OCI-LY7 (cell line): ENCODE data around the gene LARGE1. TPM values are rescaled to one million over a fixed set of nuclear protein-coding genes. Genes with fewer than 3 reads are reported as not detected.

Source experiments
- BruUV-seq: library from RNA; stranded (reverse); fragments of 400-500 nt; replicated peaks from 2 replicates; lab custom pipeline; 2021; lab: Mats Ljungman, UMichigan
- CTCF ChIA-PET: fragments of 300-600 bp; sonication (Branson Sonifier 250); formaldehyde crosslinking; loops from one replicate; lab custom pipeline; 2022; ENCODE audit warnings: antibody characterized with exemption; ENCODE audit not compliant: unreplicated experiment; lab: Charles Lee
- POLR2A ChIA-PET: fragments of 300-600 bp; sonication (Branson Sonifier 250); formaldehyde crosslinking; loops from one replicate; lab custom pipeline; 2022; ENCODE audit warnings: antibody characterized with exemption; lab: Charles Lee
- DNase-seq: peaks from one replicate; pipeline ENCODE4 v3.0.0-alpha.2; 2015; ENCODE audit warnings: low spot score
- H2AFZ ChIP-seq: fragments of 200-600 bp; sonication (generic), shearing (Covaris generic); 2 replicates; pipeline ENCODE4 v1.6.1; 2014; ENCODE audit warnings: mild to moderate bottlenecking, antibody characterized with exemption, low read length, moderate library complexity
- H3K27ac ChIP-seq: fragments of 200-600 bp; sonication (generic); 2 replicates; pipeline ENCODE4 v1.5.1; 2014; ENCODE audit warnings: mixed run types, low read depth, mild to moderate bottlenecking, moderate library complexity, low read length, inconsistent platforms; ENCODE audit not compliant: poor library complexity, severe bottlenecking
- H3K36me3 ChIP-seq: fragments of 200-600 bp; sonication (generic); 2 replicates; pipeline ENCODE4 v1.6.1; 2014; ENCODE audit warnings: mild to moderate bottlenecking, antibody characterized with exemption, low read length, moderate library complexity, mixed read lengths; ENCODE audit not compliant: insufficient read depth
- H3K4me1 ChIP-seq: fragments of 200-600 bp; sonication (generic); 2 replicates; pipeline ENCODE4 v1.5.1; 2014; ENCODE audit warnings: mild to moderate bottlenecking, low read length; ENCODE audit not compliant: insufficient read depth, poor library complexity, severe bottlenecking
- H3K4me2 ChIP-seq: fragments of 200-600 bp; sonication (generic); 2 replicates; pipeline ENCODE4 v1.6.1; 2014; ENCODE audit warnings: mild to moderate bottlenecking, low read length
- H3K4me3 ChIP-seq: fragments of 200-600 bp; sonication (generic); 2 replicates; pipeline ENCODE4 v1.5.1; 2014; ENCODE audit warnings: mild to moderate bottlenecking, low read depth, low read length; ENCODE audit not compliant: poor library complexity, severe bottlenecking
- H3K79me2 ChIP-seq: fragments of 200-600 bp; sonication (generic); 2 replicates; pipeline ENCODE4 v1.6.1; 2016; ENCODE audit warnings: low read depth, mild to moderate bottlenecking, low read length, moderate library complexity, mixed read lengths; ENCODE audit not compliant: insufficient read depth
- H3K9me2 ChIP-seq: fragments of 200-600 bp; sonication (generic); 2 replicates; pipeline ENCODE4 v1.6.1; 2016; ENCODE audit warnings: mild to moderate bottlenecking, low read length, mixed read lengths; ENCODE audit not compliant: insufficient read depth
- H3K9me3 ChIP-seq: fragments of 200-600 bp; sonication (generic); 2 replicates; pipeline ENCODE4 v1.6.1; 2014; ENCODE audit warnings: mild to moderate bottlenecking, mixed run types, low read length, mixed read lengths
- H4K20me1 ChIP-seq: fragments of 200-600 bp; sonication (generic); 2 replicates; pipeline ENCODE4 v1.6.1; 2014; ENCODE audit warnings: mild to moderate bottlenecking, antibody characterized with exemption, low read length, moderate library complexity, mixed read lengths; ENCODE audit not compliant: insufficient read depth
- CTCF ChIP-seq: fragments of 200-600 bp; sonication (generic); conservative IDR thresholded peaks from 2 replicates; pipeline ENCODE4 v1.5.1; 2014; ENCODE audit warnings: mild to moderate bottlenecking, antibody characterized with exemption, low read length, moderate library complexity, mixed read lengths
- EZH2phosphoT487 ChIP-seq: fragments of 200-600 bp; sonication (generic); IDR thresholded peaks from 2 replicates; pipeline ENCODE4 v1.6.1; 2018; ENCODE audit warnings: low read depth, borderline replicate concordance, mild to moderate bottlenecking, mixed run types, antibody characterized with exemption, low read length, moderate library complexity, mixed read lengths
- intact Hi-C: fragments of 100-400 bp; cut with micrococcal nuclease; formaldehyde crosslinking; loops from one replicate; pipeline ENCODE4 v1.10.0; 2022; ENCODE audit not compliant: unreplicated experiment
- total RNA-seq, 2 experiments: library from RNA; depleted of rRNA in 1 of 2; stranded (reverse); fragments of >200 nt in 1 of 2; shearing (Covaris generic) in 1 of 2; gene quantifications; 2 replicates each; pipeline ENCODE4 v1.2.3, GENCODE V29; 2014 to 2022

Gene LARGE1
- total RNA-seq, 2 experiments from 2014 or later = 31.5 to 31.9 TPM

DNA sequence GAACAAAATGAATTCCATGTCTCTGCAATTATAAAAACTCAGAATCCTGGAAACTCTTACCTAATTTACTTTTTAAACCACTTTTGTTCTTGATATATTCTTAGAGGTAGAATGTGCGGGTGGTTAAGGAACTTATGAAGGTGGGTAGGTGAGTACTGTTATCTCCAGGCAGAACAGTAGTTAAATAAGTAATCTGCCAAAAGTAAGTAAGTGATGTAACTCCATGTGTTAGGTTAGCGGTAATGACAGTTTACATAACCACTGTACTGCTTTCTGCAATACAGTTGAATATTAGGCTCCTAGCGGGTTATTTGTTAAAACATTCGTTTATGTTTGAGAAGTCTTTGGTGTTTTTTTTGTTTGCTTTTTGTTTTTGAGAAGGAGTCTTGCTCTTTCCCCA is 7.1 kb downstream of the LARGE1 start:
- POLR2A ChIA-PET = interaction anchor here (0.5 to 1.0 kb wide), 2 partner anchors 266 to 564 kb away, joined by 3 read pairs; no protein-coding TSS in a partner anchor

DNA sequence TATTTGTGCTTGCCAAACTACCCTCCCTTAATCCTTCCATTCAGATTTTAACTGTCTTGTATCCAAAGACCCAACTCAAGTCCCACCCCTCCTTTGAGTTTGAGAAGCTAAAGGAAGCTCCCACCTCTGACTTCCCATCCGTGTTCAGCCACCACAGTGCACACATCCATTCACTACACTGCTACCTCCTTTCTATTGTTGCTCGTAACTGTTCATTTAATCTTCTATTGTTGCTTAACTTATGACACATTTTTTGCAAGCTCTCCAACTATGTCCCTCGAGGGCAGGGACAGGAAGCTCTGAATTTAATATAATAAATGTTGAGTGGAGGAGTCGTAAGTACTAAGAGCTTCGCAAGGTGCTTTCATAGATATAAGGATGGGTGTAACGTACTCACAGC is 10.4 kb downstream of the LARGE1 start:
- no peaks in the 10 kb centered on the region for H3K36me3 ChIP-seq
- H3K9me2 ChIP-seq = no peaks in the 10 kb centered on the region
- BruUV-seq = no TSS peak
- no peak for DNase-seq
- no peaks in the 10 kb centered on the region; the same call in 1 of the 2 replicates for H4K20me1 ChIP-seq
- TF ChIP-seq CTCF = no peak
- H3K4me2 ChIP-seq = no peak overlapping the region
- no peak overlapping the region for H3K27ac ChIP-seq
- CTCF ChIA-PET = no interaction called here
- peaks cover 16% of the 10 kb centered on the region for H3K4me1 ChIP-seq
- POLR2A ChIA-PET = no interaction called here
- no peaks in the 10 kb centered on the region for H3K79me2 ChIP-seq
- no peak overlapping the region for H3K4me3 ChIP-seq
- H2AFZ ChIP-seq = no peak overlapping the region
- intact Hi-C loops = no loop called here
- no peaks in the 10 kb centered on the region for H3K9me3 ChIP-seq

More for the DNA sequence above, 7.1 kb downstream of the LARGE1 start:
- TF ChIP-seq CTCF = no peak
- TF ChIP-seq EZH2phosphoT487 = no peak
- no TSS peak for BruUV-seq
- H3K79me2 ChIP-seq = no peaks in the 10 kb centered on the region
- H2AFZ ChIP-seq = no peak overlapping the region
- no peak for DNase-seq
- CTCF ChIA-PET = no interaction called here
- no peaks in the 10 kb centered on the region for H3K9me2 ChIP-seq
- peaks cover 25% of the 10 kb centered on the region for H3K4me1 ChIP-seq
- no peaks in the 10 kb centered on the region for H3K36me3 ChIP-seq
- no peak overlapping the region for H3K4me3 ChIP-seq
- H3K9me3 ChIP-seq = no peaks in the 10 kb centered on the region
- no peak overlapping the region for H3K27ac ChIP-seq
- intact Hi-C loops = no loop called here
- peaks cover 8% of the 10 kb centered on the region for H4K20me1 ChIP-seq
- no peak overlapping the region for H3K4me2 ChIP-seq

DNA sequence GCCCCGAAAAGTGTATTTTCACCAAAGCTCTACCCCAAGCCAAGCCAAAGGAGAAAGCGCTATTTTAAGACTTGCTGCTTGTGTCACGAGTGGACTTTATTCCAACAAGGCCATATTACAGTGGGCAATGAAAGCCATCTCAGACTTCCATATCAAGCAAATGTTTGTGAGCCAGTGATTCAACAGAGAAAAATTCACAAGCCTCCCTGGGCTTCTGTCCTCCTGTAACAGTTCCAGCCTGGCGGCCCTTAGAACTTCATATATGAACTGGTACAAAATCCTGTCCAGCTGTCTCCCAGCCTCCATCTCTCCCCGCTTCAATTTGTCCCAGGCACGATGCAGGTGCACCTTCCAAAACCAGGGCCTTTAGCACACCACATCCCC is 11.2 kb downstream of the LARGE1 start:
- no peak for TF ChIP-seq EZH2phosphoT487
- TF ChIP-seq CTCF = no peak
- no peaks in the 10 kb centered on the region for H3K36me3 ChIP-seq
- no peaks in the 10 kb centered on the region for H3K9me2 ChIP-seq
- H3K4me1 ChIP-seq = peaks cover 11% of the 10 kb centered on the region
- H2AFZ ChIP-seq = no peak overlapping the region
- ChIA-PET POLR2A (interaction anchor here (0.8 kb wide), 1 partner anchor 12 kb away, joined by 3 read pairs; no protein-coding TSS in a partner anchor), CTCF (no interaction called here)
- no peak for DNase-seq
- no TSS peak for BruUV-seq
- H3K4me3 ChIP-seq = no peak overlapping the region
- intact Hi-C loops = no loop called here
- H3K4me2 ChIP-seq = no peak overlapping the region
- H3K27ac ChIP-seq = no peak overlapping the region
- no peaks in the 10 kb centered on the region for H3K79me2 ChIP-seq
- H3K9me3 ChIP-seq = no peaks in the 10 kb centered on the region
- no peaks in the 10 kb centered on the region; the same call in 1 of the 2 replicates for H4K20me1 ChIP-seq
